GM23338 (cell line): Measurements from ENCODE around the gene PLCG2. TPM values are rescaled to one million over a fixed set of nuclear protein-coding genes. Genes with fewer than 3 reads are reported as not detected.

Experiments used
- ATAC-seq: fragments of 200-7000 bp; cut with Tn5 transposase; 3 replicates; pipeline ENCODE4 v1.9.1; 2020
- DNase-seq: peaks from one replicate; pipeline ENCODE4 v3.0.0-alpha.2; 2015; ENCODE audit warnings: low spot score
- H2AFZ ChIP-seq: fragments of 200-600 bp; sonication (generic); 2 replicates; pipeline ENCODE4 v1.8.0; 2016; ENCODE audit warnings: antibody characterized with exemption, mild to moderate bottlenecking, moderate library complexity
- H3F3A ChIP-seq: fragments of 200-600 bp; sonication (generic); replicated peaks from 2 replicates; pipeline ENCODE4 v1.8.0; 2017; ENCODE audit warnings: antibody characterized with exemption, mixed run types, low read depth
- H3K27ac ChIP-seq: fragments of 200-600 bp; sonication (generic); 2 replicates; pipeline ENCODE4 v1.6.1; 2016; ENCODE audit warnings: low read depth
- H3K27me3 ChIP-seq: fragments of 200-600 bp; sonication (generic); 2 replicates; pipeline ENCODE4 v1.8.0; 2016; ENCODE audit warnings: mild to moderate bottlenecking, mixed run types, moderate library complexity; ENCODE audit not compliant: insufficient read depth
- H3K36me3 ChIP-seq: fragments of 200-600 bp; sonication (generic); 2 replicates; pipeline ENCODE4 v1.8.0; 2016; ENCODE audit warnings: mild to moderate bottlenecking; ENCODE audit not compliant: insufficient read depth
- H3K4me1 ChIP-seq: fragments of 200-600 bp; sonication (generic); 2 replicates; pipeline ENCODE4 v1.8.0; 2016; ENCODE audit warnings: mild to moderate bottlenecking, moderate library complexity; ENCODE audit not compliant: insufficient read depth
- H3K4me2 ChIP-seq: fragments of 200-600 bp; sonication (generic); 2 replicates; pipeline ENCODE4 v1.7.1; 2017; ENCODE audit warnings: mixed run types
- H3K4me3 ChIP-seq: fragments of 200-600 bp; sonication (generic); 2 replicates; pipeline ENCODE4 v1.6.1; 2016; ENCODE audit warnings: mixed run types
- H3K79me2 ChIP-seq: fragments of 200-600 bp; sonication (generic); replicated peaks from 2 replicates; pipeline ENCODE4 v1.8.0; 2017; ENCODE audit warnings: mild to moderate bottlenecking; ENCODE audit not compliant: insufficient read depth
- H3K9me2 ChIP-seq: fragments of 200-600 bp; sonication (generic); 2 replicates; pipeline ENCODE4 v1.8.0; 2017; ENCODE audit not compliant: insufficient read depth
- H4K20me1 ChIP-seq: fragments of 200-600 bp; sonication (generic); replicated peaks from 2 replicates; pipeline ENCODE4 v1.8.0; 2017; ENCODE audit warnings: mild to moderate bottlenecking; ENCODE audit not compliant: insufficient read depth
- H3K27ac Mint-ChIP-seq: 2 replicates; pipeline ENCODE4 v1.8.0; 2020; ENCODE audit warnings: inconsistent platforms, mild to moderate bottlenecking, moderate library complexity, mixed read lengths
- H3K27me3 Mint-ChIP-seq: 3 replicates; pipeline ENCODE4 v1.8.0; 2022; ENCODE audit warnings: low read depth, mild to moderate bottlenecking, moderate library complexity, mixed read lengths, inconsistent platforms; ENCODE audit not compliant: insufficient read depth, poor library complexity
- H3K36me3 Mint-ChIP-seq: 3 replicates; pipeline ENCODE4 v1.8.0; 2021; ENCODE audit warnings: low read depth, mild to moderate bottlenecking, inconsistent platforms, moderate library complexity, mixed read lengths
- H3K4me1 Mint-ChIP-seq: 3 replicates; pipeline ENCODE4 v1.8.0; 2020; ENCODE audit warnings: mild to moderate bottlenecking, inconsistent platforms, mixed read lengths
- H3K4me3 Mint-ChIP-seq: 3 replicates; pipeline ENCODE4 v1.8.0; 2021; ENCODE audit warnings: moderate library complexity, mild to moderate bottlenecking, inconsistent platforms, mixed read lengths
- H3K9me3 Mint-ChIP-seq: 3 replicates; pipeline ENCODE4 v1.8.0; 2020; ENCODE audit warnings: moderate library complexity, mild to moderate bottlenecking, inconsistent platforms, mixed read lengths
- CREB1 ChIP-seq: fragments of 250-450 bp; sonication (Bioruptor Pico); IDR thresholded peaks from 2 replicates; pipeline ENCODE4 v1.5.0; 2020; ENCODE audit warnings: low read depth, mild to moderate bottlenecking, moderate library complexity
- CTCF ChIP-seq, 2 experiments: fragments of 200-600 bp in 1 of 2; sonication (generic) in 1 of 2; conservative IDR thresholded peaks; 2 replicates each; pipeline versions ENCODE4 v1.5.1 to v1.6.1; 2016 to 2017; ENCODE audit warnings: antibody characterized with exemption in 2 of 2, low read depth in 2 of 2, mild to moderate bottlenecking in 2 of 2, moderate library complexity in 1 of 2
- JUNB ChIP-seq: IDR thresholded peaks from one replicate; pipeline ENCODE4 v1.6.1; 2016; ENCODE audit warnings: antibody characterized with exemption; ENCODE audit not compliant: unreplicated experiment
- REST ChIP-seq: IDR thresholded peaks from one replicate; pipeline ENCODE4 v1.6.1; 2018; ENCODE audit warnings: antibody characterized with exemption; ENCODE audit not compliant: unreplicated experiment
- ZNF114 ChIP-seq: fragments of 250-450 bp; sonication (Bioruptor Pico); IDR thresholded peaks from 2 replicates; pipeline ENCODE4 v1.5.0; 2020; ENCODE audit warnings: mild to moderate bottlenecking, moderate library complexity
- ZNF462 ChIP-seq: fragments of 250-450 bp; sonication (Bioruptor Pico); IDR thresholded peaks from 2 replicates; pipeline ENCODE4 v1.5.0; 2020; ENCODE audit warnings: mild to moderate bottlenecking, moderate library complexity
- polyA plus RNA-seq: library from polyadenylated mRNA; unstranded; fragments of >200 nt; fragmentation: Nextera tagmentation; extraction: Ambion mirVana; gene quantifications from 2 replicates; pipeline ENCODE4 v1.2.1, GENCODE V29; 2016
- total RNA-seq: library from RNA; depleted of rRNA; stranded (reverse); fragments of >200 nt; shearing (Covaris generic); gene quantifications from 2 replicates; pipeline ENCODE4 v1.2.3, GENCODE V29; 2014

Gene PLCG2
- total and polyA plus RNA-seq, 2 experiments from 2014 or later, result 2.4 to 5.9 TPM

- TF ChIP-seq ZNF462 (no peak), CREB1 (no peak)
These were observed 16.9 kb downstream of the PLCG2 start (continued) for GRCh38 chr16:81796035-81796434.

- H3K27ac Mint-ChIP-seq, result no peak overlapping the region
- Histone ChIP-seq H4K20me1 (no peaks in the 10 kb centered on the region), H3F3A (no peaks in the 10 kb centered on the region), H2AFZ (no peak overlapping the region), H3K27me3 (no peaks in the 10 kb centered on the region), H3K4me1 (peaks cover 4% of the 10 kb centered on the region), H3K27ac (no peak overlapping the region), H3K4me3 (no peak overlapping the region), H3K36me3 (no peaks in the 10 kb centered on the region), H3K79me2 (no peaks in the 10 kb centered on the region), H3K9me2 (no peaks in the 10 kb centered on the region), H3K4me2 (no peak overlapping the region)
- peaks cover 11% of the 10 kb centered on the region for H3K4me1 Mint-ChIP-seq
- no peaks in the 10 kb centered on the region for H3K36me3 Mint-ChIP-seq
- no peaks in the 10 kb centered on the region for H3K9me3 Mint-ChIP-seq
- H3K4me3 Mint-ChIP-seq, result no peak overlapping the region
- ATAC-seq (no peak), DNase-seq (no peak)
- H3K27me3 Mint-ChIP-seq, result peaks cover 3% of the 10 kb centered on the region
- TF ChIP-seq CTCF (conservative IDR thresholded peaks at IDR 0.05; ENCODE audit: low read depth in 2 of 2) (no peak), JUNB (no peak), REST (no peak), ZNF114 (CRISPR knock-in tag) (no peak)
These were observed 17.7 kb downstream of the PLCG2 start for GRCh38 chr16:81796583-81797346.
